GM19328 (cell line): ENCODE results near the gene SECISBP2.

ENCODE experiments used
- ATAC-seq: cut with Tn5 transposase; IDR thresholded peaks from one replicate; pipeline ENCODE4 v1.9.1; 2021; ENCODE audit warnings: mild to moderate bottlenecking, moderate library complexity; ENCODE audit not compliant: unreplicated experiment

Gene SECISBP2

GRCh38 chr9:89398621-89399020 is 80.3 kb downstream of the SECISBP2 start:
- ATAC-seq, result no peak

- peak; percentile 82 for ATAC-seq
Observed at GRCh38 chr9:89400403-89401116, 82.3 kb downstream of the SECISBP2 start.

GRCh38 chr9:89402695-89403427 is 84.6 kb downstream of the SECISBP2 start:
- no peak for ATAC-seq

GRCh38 chr9:89404074-89404473 is 85.8 kb downstream of the SECISBP2 start:
- ATAC-seq, result no peak

GRCh38 chr9:89405826-89406225 is 87.5 kb downstream of the SECISBP2 start:
- ATAC-seq, result no peak

- ATAC-seq, result no peak
Observed at GRCh38 chr9:89407070-89407469, 88.8 kb downstream of the SECISBP2 start.

- no peak for ATAC-seq
Observed at GRCh38 chr9:89408628-89409101, 90.4 kb downstream of the SECISBP2 start.
